Gastroesophageal sphincter (tissue), 4 donors: ENCODE data around the gene PDE4B. TPM values are rescaled to one million over a fixed set of nuclear protein-coding genes. Genes with fewer than 3 reads are reported as not detected.

Source experiments
- ATAC-seq: fragments of 150-250 bp; one replicate; pipeline ENCODE4 v1.9.1; 2016; ENCODE audit warnings: mild to moderate bottlenecking, moderate library complexity
- H3K27ac ChIP-seq, 4 donors: fragments of 200-600 bp; sonication (generic) in 3 of 4; 1 replicate in 3 of 4; 2 replicates in 1 of 4; pipeline ENCODE4 v1.5.1; 2016 to 2019
- H3K27me3 ChIP-seq: fragments of 200-600 bp; sonication (generic); one replicate; pipeline ENCODE4 v1.5.1; 2019
- H3K36me3 ChIP-seq, 2 donors: fragments of 200-600 bp; sonication (generic); one replicate each; pipeline ENCODE4 v1.5.1; 2019; ENCODE audit warnings: control low read depth in 1 of 2
- H3K4me1 ChIP-seq, 3 donors: fragments of 200-600 bp; sonication (generic); 1 replicate in 2 of 3; 2 replicates in 1 of 3; pipeline ENCODE4 v1.5.1; 2016 to 2019; ENCODE audit warnings: control low read depth in 2 of 3
- H3K4me3 ChIP-seq, 2 donors: fragments of 200-600 bp; sonication (generic); one replicate each; pipeline ENCODE4 v1.5.1; 2019; ENCODE audit warnings: mild to moderate bottlenecking in 1 of 2, moderate library complexity in 1 of 2
- H3K9me3 ChIP-seq, 3 donors: fragments of 200-600 bp; sonication (generic); one replicate each; pipeline ENCODE4 v1.5.1; 2017 to 2019; ENCODE audit warnings: control low read depth in 2 of 3
- EP300 ChIP-seq: sonication (generic); formaldehyde crosslinking; IDR thresholded peaks from one replicate; pipeline ENCODE4 v1.6.1; 2017; ENCODE audit warnings: antibody characterized with exemption, mild to moderate bottlenecking
- POLR2A ChIP-seq, 2 donors: fragments of 450-650 bp; IDR thresholded peaks; one replicate each; pipeline ENCODE4 v1.6.1; 2017; ENCODE audit warnings: antibody characterized with exemption in 2 of 2, mild to moderate bottlenecking in 2 of 2, moderate library complexity in 1 of 2
- POLR2AphosphoS5 ChIP-seq: sonication (generic); formaldehyde crosslinking; IDR thresholded peaks from one replicate; pipeline ENCODE4 v1.6.1; 2017; ENCODE audit warnings: antibody characterized with exemption
- WGBS, 2 donors: methylation state at CpG; one replicate each; pipeline ENCODE4 v1.1.5; 2018; ENCODE audit warnings: low coverage in 1 of 2; 5-methylcytosine and 5-hydroxymethylcytosine counted together
- total RNA-seq, 4 donors: library from RNA; depleted of rRNA; stranded (reverse); fragments of >200 nt; gene quantifications; one replicate each; pipeline ENCODE4 v1.1.0, GENCODE V29; 2016
- TF ChIP-seq, protein P1 (sequence below), 4 experiments: fragments of 200-600 bp in 2 of 4; fragments of 450-650 bp in 2 of 4; sonication (generic) in 1 of 4; IDR thresholded peaks; one replicate each; pipeline ENCODE4 v1.5.1; 2017 to 2019; ENCODE audit warnings: antibody characterized with exemption in 4 of 4, mild to moderate bottlenecking in 2 of 4, moderate library complexity in 2 of 4

The PDE4B gene
- total RNA-seq, 4 donors from 2014 or later: 5.9 to 16.2 (median 8.8) TPM

GRCh38 chr1:65904681-65905083 lies 112.0 kb downstream of the PDE4B start:
- whole genome bisulfite sequencing, 2 donors: 20 to 22% methylated on average over 1 of the region's 1 CpG
- Histone ChIP-seq H3K27ac (no peak overlapping the region), H3K4me3 (no peak overlapping the region), H3K36me3 (no peaks in the 10 kb centered on the region), H3K9me3 (peaks cover 0 to 6% (median 0%) of the 10 kb centered on the region in 3 donors), H3K4me1 (no peaks in the 10 kb centered on the region), H3K27me3 (no peaks in the 10 kb centered on the region)
- TF ChIP-seq, protein P1, sequence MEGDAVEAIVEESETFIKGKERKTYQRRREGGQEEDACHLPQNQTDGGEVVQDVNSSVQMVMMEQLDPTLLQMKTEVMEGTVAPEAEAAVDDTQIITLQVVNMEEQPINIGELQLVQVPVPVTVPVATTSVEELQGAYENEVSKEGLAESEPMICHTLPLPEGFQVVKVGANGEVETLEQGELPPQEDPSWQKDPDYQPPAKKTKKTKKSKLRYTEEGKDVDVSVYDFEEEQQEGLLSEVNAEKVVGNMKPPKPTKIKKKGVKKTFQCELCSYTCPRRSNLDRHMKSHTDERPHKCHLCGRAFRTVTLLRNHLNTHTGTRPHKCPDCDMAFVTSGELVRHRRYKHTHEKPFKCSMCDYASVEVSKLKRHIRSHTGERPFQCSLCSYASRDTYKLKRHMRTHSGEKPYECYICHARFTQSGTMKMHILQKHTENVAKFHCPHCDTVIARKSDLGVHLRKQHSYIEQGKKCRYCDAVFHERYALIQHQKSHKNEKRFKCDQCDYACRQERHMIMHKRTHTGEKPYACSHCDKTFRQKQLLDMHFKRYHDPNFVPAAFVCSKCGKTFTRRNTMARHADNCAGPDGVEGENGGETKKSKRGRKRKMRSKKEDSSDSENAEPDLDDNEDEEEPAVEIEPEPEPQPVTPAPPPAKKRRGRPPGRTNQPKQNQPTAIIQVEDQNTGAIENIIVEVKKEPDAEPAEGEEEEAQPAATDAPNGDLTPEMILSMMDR (IDR thresholded peaks at IDR 0.05): no peak
- TF ChIP-seq EP300 (no peak), POLR2AphosphoS5 (no peak), POLR2A (IDR thresholded peaks at IDR 0.05) (no peak)
- no peak for ATAC-seq

- no peaks in the 10 kb centered on the region for H3K4me1 ChIP-seq
- H3K4me3 ChIP-seq: no peak overlapping the region
- 43 to 92% methylated on average over 1 to 2 of the region's 2 CpGs for WGBS, 2 donors
- H3K27me3 ChIP-seq: no peaks in the 10 kb centered on the region
- TF ChIP-seq POLR2A (IDR thresholded peaks at IDR 0.05) (no peak), POLR2AphosphoS5 (no peak), EP300 (no peak)
- TF ChIP-seq, protein P1 (IDR thresholded peaks at IDR 0.05): no peak
- H3K27ac ChIP-seq: no peak overlapping the region
- no peaks in the 10 kb centered on the region for H3K9me3 ChIP-seq
- H3K36me3 ChIP-seq: no peaks in the 10 kb centered on the region
- ATAC-seq: no peak
Observed at GRCh38 chr1:65910432-65910831, 117.7 kb downstream of the PDE4B start.

DNA sequence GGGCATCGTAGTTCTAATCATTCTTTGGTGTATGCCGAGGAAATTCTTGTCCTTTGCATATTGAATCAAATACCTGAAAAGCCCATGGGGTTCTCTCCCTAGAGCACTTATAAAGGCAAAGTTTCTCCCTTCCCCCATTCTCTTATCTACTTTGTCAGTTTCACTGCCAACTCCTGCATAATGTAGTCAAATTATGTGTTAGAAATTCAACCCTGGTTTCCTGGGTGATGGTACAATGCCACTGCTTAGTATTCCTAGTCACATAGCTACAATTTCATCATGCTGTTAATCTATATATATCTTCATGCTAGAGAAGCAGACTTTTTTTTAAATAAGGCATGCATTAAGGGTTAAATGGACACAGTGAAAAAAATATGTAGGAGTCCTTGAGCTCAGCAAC lies 119.0 kb downstream of the PDE4B start:
- Histone ChIP-seq H3K4me3 (no peak overlapping the region), H3K27ac (no peak overlapping the region), H3K9me3 (no peaks in the 10 kb centered on the region), H3K36me3 (no peaks in the 10 kb centered on the region), H3K4me1 (no peaks in the 10 kb centered on the region), H3K27me3 (no peaks in the 10 kb centered on the region)
- TF ChIP-seq POLR2AphosphoS5 (no peak), EP300 (no peak), POLR2A (IDR thresholded peaks at IDR 0.05) (no peak)
- TF ChIP-seq, protein P1 (IDR thresholded peaks at IDR 0.05): no peak
- ATAC-seq: no peak
- WGBS, 2 donors: 66 to 75% methylated on average over 2 of the region's 2 CpGs

DNA sequence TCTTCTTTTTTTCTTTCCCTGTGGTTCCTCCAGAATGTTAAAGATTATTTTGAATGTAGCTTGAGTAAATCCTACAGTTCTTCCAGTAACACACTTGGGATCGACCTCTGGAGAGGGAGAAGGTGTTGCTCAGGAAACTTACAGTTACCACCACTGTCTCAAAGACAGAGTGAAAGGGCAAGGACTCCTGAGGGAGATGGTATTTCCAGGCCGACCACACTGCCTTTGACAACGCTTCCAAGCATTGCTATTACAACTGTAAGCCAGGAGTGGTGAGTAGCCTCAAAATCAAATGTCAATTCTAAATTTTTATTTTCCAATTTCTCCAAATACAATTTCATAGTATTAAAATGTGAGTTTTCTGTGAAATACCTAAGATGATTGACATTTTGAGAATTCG lies 125.9 kb downstream of the PDE4B start:
- Histone ChIP-seq H3K4me3 (no peak overlapping the region), H3K36me3 (no peaks in the 10 kb centered on the region), H3K4me1 (no peaks in the 10 kb centered on the region), H3K27ac (no peak overlapping the region), H3K9me3 (no peaks in the 10 kb centered on the region), H3K27me3 (no peaks in the 10 kb centered on the region)
- WGBS, 2 donors: 64 to 70% methylated on average over 3 to 4 of the region's 4 CpGs
- TF ChIP-seq POLR2AphosphoS5: no peak
- TF ChIP-seq POLR2A (IDR thresholded peaks at IDR 0.05): no peak
- TF ChIP-seq, protein P1 (IDR thresholded peaks at IDR 0.05): no peak
- no peak for TF ChIP-seq EP300
- no peak for ATAC-seq

DNA sequence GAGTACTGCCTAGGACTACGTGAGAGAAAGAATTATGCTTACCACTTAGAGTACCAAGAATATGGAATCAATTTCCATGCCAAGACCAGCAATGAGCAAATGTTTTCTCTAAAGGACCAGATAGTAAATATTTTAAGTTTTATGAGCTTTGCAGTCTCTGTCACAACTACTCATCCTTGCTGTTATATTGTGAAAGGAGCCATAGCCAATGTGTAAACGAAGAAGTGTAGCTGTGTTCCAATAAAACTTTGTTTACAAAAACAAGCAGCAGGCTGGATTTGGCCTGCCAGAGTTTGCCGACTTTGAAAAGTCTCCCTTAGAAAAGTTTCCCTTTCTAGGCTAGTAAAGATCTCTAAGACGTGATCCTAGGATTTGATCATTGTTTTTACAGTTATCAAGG lies 128.8 kb downstream of the PDE4B start:
- no peak for ATAC-seq
- H3K4me3 ChIP-seq: no peak overlapping the region
- no peaks in the 10 kb centered on the region for H3K36me3 ChIP-seq
- 57 to 73% methylated on average over 4 of the region's 4 CpGs for WGBS, 2 donors
- no peaks in the 10 kb centered on the region for H3K9me3 ChIP-seq
- H3K4me1 ChIP-seq: no peaks in the 10 kb centered on the region
- no peak overlapping the region for H3K27ac ChIP-seq
- TF ChIP-seq, protein P1 (IDR thresholded peaks at IDR 0.05): no peak
- TF ChIP-seq POLR2A (IDR thresholded peaks at IDR 0.05) (no peak), POLR2AphosphoS5 (no peak), EP300 (no peak)
- no peaks in the 10 kb centered on the region for H3K27me3 ChIP-seq
